Measurements from ENCODE around the gene ID1. TPM values are rescaled to one million over a fixed set of nuclear protein-coding genes. Genes with fewer than 3 reads are reported as not detected.

The ID1 gene
- total and polyA plus RNA-seq, 2 of the 13 experiments (the other 11 are each of a cell fraction or from before 2014, with no cell fraction given): 320 to 419 TPM

DNA sequence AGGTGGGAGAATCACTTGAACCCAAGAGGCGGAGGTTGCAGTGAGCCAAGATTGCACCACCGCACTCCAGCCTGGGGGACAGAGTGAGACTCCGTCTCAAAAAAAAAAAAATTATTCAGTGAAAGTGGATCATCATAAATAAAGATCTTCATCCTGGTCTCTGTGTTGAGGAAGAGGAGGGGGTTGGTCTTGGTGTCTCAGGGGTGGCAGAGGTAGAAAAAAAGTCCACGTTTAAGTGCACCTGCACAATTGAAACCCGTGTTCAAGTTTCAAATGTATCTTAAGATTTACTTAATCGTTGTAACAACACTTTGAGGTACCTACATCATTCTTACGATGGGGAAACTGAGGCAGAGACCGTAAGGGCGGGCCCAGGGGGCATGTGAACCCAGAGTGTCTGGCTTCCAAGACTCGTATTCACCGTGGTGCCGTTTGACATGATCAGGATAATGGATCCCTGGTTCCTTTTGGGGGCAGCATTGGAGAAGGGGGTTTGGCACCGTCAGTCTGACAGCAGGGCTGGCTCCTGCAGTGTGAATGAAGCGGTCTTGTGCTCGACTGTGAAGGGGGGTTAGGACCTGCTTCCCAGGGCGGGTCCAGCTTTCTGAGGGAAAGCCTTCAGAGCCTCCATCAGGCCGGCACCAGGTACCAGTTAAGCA lies 32.9 kb upstream of the ID1 start (continued):
- TF ChIP-seq ATF5 (CRISPR knock-in tag; IDR thresholded peaks at IDR 0.05; ENCODE audit: low read depth) (no peak), KAT7 (CRISPR knock-in tag; IDR thresholded peaks at IDR 0.05; ENCODE audit: borderline replicate concordance) (no peak), ZNF451 (CRISPR knock-in tag; IDR thresholded peaks at IDR 0.05) (no peak), PHF8 (CRISPR knock-in tag; IDR thresholded peaks at IDR 0.05) (no peak), ZNF350 (CRISPR knock-in tag; IDR thresholded peaks at IDR 0.05; ENCODE audit: borderline replicate concordance, low read depth) (no peak), KMT2A (CRISPR knock-in tag; IDR thresholded peaks at IDR 0.05) (no peak; the same call in 1 of the 2 replicates), NR2C2 (CRISPR knock-in tag; IDR thresholded peaks at IDR 0.05; ENCODE audit: borderline replicate concordance) (no peak), SP2 (CRISPR knock-in tag; IDR thresholded peaks at IDR 0.05) (peak; percentile 46), ZNF780A (CRISPR knock-in tag; IDR thresholded peaks at IDR 0.05) (no peak), SMAD3 (CRISPR knock-in tag; IDR thresholded peaks at IDR 0.05) (no peak), BORCS8-MEF2B (CRISPR knock-in tag; IDR thresholded peaks at IDR 0.05) (peak; percentile 96; the same call in 1 of the 2 replicates), TMF1 (CRISPR knock-in tag; IDR thresholded peaks at IDR 0.05; ENCODE audit: low read depth) (0 out of 2 replicates have a peak, but pooled peaks have one; percentile 81), ZNF501 (CRISPR knock-in tag; IDR thresholded peaks at IDR 0.05) (peak; percentile 14; the same call in 1 of the 2 replicates)
- TF ChIP-seq, protein P1, sequence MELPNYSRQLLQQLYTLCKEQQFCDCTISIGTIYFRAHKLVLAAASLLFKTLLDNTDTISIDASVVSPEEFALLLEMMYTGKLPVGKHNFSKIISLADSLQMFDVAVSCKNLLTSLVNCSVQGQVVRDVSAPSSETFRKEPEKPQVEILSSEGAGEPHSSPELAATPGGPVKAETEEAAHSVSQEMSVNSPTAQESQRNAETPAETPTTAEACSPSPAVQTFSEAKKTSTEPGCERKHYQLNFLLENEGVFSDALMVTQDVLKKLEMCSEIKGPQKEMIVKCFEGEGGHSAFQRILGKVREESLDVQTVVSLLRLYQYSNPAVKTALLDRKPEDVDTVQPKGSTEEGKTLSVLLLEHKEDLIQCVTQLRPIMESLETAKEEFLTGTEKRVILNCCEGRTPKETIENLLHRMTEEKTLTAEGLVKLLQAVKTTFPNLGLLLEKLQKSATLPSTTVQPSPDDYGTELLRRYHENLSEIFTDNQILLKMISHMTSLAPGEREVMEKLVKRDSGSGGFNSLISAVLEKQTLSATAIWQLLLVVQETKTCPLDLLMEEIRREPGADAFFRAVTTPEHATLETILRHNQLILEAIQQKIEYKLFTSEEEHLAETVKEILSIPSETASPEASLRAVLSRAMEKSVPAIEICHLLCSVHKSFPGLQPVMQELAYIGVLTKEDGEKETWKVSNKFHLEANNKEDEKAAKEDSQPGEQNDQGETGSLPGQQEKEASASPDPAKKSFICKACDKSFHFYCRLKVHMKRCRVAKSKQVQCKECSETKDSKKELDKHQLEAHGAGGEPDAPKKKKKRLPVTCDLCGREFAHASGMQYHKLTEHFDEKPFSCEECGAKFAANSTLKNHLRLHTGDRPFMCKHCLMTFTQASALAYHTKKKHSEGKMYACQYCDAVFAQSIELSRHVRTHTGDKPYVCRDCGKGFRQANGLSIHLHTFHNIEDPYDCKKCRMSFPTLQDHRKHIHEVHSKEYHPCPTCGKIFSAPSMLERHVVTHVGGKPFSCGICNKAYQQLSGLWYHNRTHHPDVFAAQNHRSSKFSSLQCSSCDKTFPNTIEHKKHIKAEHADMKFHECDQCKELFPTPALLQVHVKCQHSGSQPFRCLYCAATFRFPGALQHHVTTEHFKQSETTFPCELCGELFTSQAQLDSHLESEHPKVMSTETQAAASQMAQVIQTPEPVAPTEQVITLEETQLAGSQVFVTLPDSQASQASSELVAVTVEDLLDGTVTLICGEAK (IDR thresholded peaks at IDR 0.05): no peak
- TF ChIP-seq, protein P1 (CRISPR knock-in tag; IDR thresholded peaks at IDR 0.05): no peak
- TF ChIP-seq, protein P2, sequence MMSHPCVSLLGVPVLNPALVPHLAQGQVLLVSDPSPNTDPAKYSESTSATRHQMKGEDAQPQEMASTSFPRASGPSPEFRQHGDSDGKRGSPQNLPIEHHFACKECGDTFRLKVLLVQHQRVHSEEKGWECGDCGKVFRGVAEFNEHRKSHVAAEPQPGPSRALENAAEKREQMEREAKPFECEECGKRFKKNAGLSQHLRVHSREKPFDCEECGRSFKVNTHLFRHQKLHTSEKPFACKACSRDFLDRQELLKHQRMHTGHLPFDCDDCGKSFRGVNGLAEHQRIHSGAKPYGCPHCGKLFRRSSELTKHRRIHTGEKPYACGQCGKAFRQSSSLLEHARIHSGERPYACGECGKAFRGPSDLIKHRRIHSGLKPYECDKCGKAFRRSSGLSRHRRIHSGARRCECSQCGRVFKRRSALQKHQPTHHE (CRISPR knock-in tag; IDR thresholded peaks at IDR 0.05; ENCODE audit: borderline replicate concordance): no peak; the same call in 1 of the 2 replicates
- TF ChIP-seq, protein P3, sequence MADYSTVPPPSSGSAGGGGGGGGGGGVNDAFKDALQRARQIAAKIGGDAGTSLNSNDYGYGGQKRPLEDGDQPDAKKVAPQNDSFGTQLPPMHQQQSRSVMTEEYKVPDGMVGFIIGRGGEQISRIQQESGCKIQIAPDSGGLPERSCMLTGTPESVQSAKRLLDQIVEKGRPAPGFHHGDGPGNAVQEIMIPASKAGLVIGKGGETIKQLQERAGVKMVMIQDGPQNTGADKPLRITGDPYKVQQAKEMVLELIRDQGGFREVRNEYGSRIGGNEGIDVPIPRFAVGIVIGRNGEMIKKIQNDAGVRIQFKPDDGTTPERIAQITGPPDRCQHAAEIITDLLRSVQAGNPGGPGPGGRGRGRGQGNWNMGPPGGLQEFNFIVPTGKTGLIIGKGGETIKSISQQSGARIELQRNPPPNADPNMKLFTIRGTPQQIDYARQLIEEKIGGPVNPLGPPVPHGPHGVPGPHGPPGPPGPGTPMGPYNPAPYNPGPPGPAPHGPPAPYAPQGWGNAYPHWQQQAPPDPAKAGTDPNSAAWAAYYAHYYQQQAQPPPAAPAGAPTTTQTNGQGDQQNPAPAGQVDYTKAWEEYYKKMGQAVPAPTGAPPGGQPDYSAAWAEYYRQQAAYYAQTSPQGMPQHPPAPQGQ (CRISPR knock-in tag; IDR thresholded peaks at IDR 0.05; ENCODE audit: borderline replicate concordance): 0 out of 2 replicates have a peak, but pooled peaks have one; percentile 99

Measured in HepG2 (cell line).